ACC112 (cell line): ENCODE measurements around the gene EDC4.
A peak's percentile ranks its signal among the peaks of the same experiment; 100 is the strongest.

Source experiments
- H2AFZ ChIP-seq: fragments of 200-600 bp; sonication (generic); one replicate; pipeline ENCODE4 v1.6.0; 2017; ENCODE audit warnings: antibody characterized with exemption, low read length; ENCODE audit not compliant: unreplicated experiment
- H3K27ac ChIP-seq: fragments of 200-600 bp; sonication (generic); 2 replicates; pipeline ENCODE4 v1.5.1; 2014; ENCODE audit warnings: low read depth, mild to moderate bottlenecking, antibody characterized with exemption, low read length, moderate library complexity
- H3K27me3 ChIP-seq: fragments of 200-600 bp; sonication (generic); 2 replicates; pipeline ENCODE4 v1.6.1; 2014; ENCODE audit warnings: mild to moderate bottlenecking, antibody characterized with exemption, low read length, moderate library complexity, mixed read lengths; ENCODE audit not compliant: insufficient read depth
- H3K36me3 ChIP-seq: fragments of 200-600 bp; sonication (generic); 2 replicates; pipeline ENCODE4 v1.6.1; 2016; ENCODE audit warnings: mild to moderate bottlenecking, antibody characterized with exemption, low read length, moderate library complexity, mixed read lengths; ENCODE audit not compliant: insufficient read depth
- H3K4me1 ChIP-seq: fragments of 200-600 bp; sonication (generic); one replicate; pipeline ENCODE4 v1.6.1; 2016; ENCODE audit warnings: low read length, mixed read lengths; ENCODE audit not compliant: insufficient read depth, unreplicated experiment, control insufficient read depth
- H3K4me3 ChIP-seq: fragments of 200-600 bp; sonication (generic); 2 replicates; pipeline ENCODE4 v1.5.1; 2014; ENCODE audit warnings: mild to moderate bottlenecking, low read depth, low read length
- H3K79me2 ChIP-seq: fragments of 200-600 bp; sonication (generic); one replicate; pipeline ENCODE4 v1.6.0; 2016; ENCODE audit warnings: low read length; ENCODE audit not compliant: control insufficient read depth, unreplicated experiment, insufficient read depth

EDC4 gene

GRCh38 chr16:67865318-67865717 lies 7.5 kb upstream of the EDC4 start:
- no peak overlapping the region; the same call in 1 of the 2 replicates for H3K27ac ChIP-seq
- peaks cover 62% of the 10 kb centered on the region for H3K79me2 ChIP-seq
- no peaks in the 10 kb centered on the region; the same call in 1 of the 2 replicates for H3K36me3 ChIP-seq

DNA sequence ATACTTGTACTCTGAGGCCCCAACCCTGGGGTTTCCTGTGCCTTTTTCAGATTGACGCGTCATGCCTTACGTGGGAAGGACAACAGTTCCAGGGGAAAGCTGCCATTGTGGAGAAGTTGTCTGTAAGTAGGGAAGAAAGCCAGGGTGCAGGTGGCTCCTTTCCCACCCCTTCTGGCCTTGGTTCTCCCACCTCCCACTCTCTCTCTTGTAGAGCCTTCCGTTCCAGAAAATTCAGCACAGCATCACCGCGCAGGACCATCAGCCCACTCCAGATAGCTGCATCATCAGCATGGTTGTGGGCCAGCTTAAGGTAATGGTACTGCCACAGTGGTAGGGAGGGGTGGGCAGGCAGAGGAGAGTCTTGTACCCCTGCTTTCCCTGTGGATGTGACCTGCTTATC lies 4.6 kb upstream of the EDC4 start:
- Histone ChIP-seq H3K4me1 (peaks cover 12% of the 10 kb centered on the region), H3K36me3 (no peaks in the 10 kb centered on the region; the same call in 1 of the 2 replicates), H3K27ac (no peak overlapping the region), H3K4me3 (no peak overlapping the region), H3K27me3 (no peaks in the 10 kb centered on the region), H3K79me2 (peaks cover 38% of the 10 kb centered on the region), H2AFZ (no peak overlapping the region)

More at GRCh38 chr16:67865318-67865717, 7.5 kb upstream of the EDC4 start:
- H2AFZ ChIP-seq, result no peak overlapping the region
- H3K4me1 ChIP-seq, result peaks cover 35% of the 10 kb centered on the region
- no peaks in the 10 kb centered on the region for H3K27me3 ChIP-seq
- no peak overlapping the region for H3K4me3 ChIP-seq

DNA sequence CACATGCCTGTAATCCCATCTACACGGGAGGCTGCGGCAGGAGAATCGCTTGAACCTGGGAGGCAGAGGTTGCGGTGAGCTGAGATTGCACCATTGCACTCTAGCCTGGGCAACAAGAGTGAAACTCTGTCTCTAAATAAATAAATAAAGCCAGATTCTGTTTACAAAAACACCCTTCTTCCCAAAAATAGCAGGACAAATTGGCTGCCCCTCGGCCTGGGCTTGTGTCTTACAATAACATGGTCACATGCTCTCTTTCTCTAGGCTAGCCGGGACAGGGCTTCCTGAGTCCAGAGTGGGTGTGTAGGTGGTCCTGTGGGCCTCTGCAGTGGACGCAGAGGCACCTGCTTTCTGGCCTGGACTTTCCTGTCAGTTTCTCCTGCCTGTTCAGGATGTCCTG lies 3.2 kb upstream of the EDC4 start:
- H3K79me2 ChIP-seq, result peaks cover 39% of the 10 kb centered on the region
- H2AFZ ChIP-seq, result no peak overlapping the region
- H3K4me1 ChIP-seq, result peaks cover 13% of the 10 kb centered on the region
- H3K4me3 ChIP-seq, result no peak overlapping the region
- H3K27me3 ChIP-seq, result no peaks in the 10 kb centered on the region
- H3K36me3 ChIP-seq, result no peaks in the 10 kb centered on the region; the same call in 1 of the 2 replicates
- no peak overlapping the region for H3K27ac ChIP-seq

- no peak overlapping the region for H3K27ac ChIP-seq
- peaks cover 42% of the 10 kb centered on the region for H3K79me2 ChIP-seq
- H3K27me3 ChIP-seq, result no peaks in the 10 kb centered on the region
- H3K4me3 ChIP-seq, result no peak overlapping the region
- no peak overlapping the region for H2AFZ ChIP-seq
- peaks cover 14% of the 10 kb centered on the region for H3K4me1 ChIP-seq
- H3K36me3 ChIP-seq, result no peaks in the 10 kb centered on the region
Measured at GRCh38 chr16:67871256-67871655, 1.6 kb upstream of the EDC4 start.

DNA sequence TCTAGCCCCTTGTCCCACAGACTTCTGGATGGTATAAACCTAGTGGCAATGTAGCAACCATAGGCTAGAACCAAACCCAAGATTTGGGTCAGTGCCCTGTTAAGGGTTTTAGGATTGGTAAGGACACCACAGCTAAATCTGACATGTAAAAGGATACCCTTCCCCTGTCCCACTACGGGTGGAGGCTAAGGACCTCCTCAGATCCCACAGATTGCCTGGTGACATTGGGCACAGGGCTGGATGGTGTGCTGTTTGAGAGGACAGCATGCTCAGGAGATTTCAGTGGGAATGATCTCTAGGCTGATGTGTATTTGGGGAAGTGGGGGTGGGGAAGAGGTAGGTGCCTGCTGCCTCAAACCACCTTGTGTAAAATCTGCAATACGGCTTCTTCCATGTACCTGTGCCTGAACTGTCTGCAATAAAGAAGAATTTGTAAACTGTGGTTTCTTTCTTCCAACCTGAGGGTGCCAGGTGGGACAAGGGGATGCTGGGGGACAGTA lies 671 bp upstream of the EDC4 start:
- Histone ChIP-seq H3K4me3 (peak overlapping the region; percentile 91; the same call in 1 of the 2 replicates), H2AFZ (no peak overlapping the region), H3K27me3 (no peaks in the 10 kb centered on the region), H3K79me2 (peaks cover 42% of the 10 kb centered on the region), H3K27ac (peak overlapping the region; percentile 46; the same call in 1 of the 2 replicates), H3K36me3 (no peaks in the 10 kb centered on the region), H3K4me1 (peaks cover 14% of the 10 kb centered on the region)

DNA sequence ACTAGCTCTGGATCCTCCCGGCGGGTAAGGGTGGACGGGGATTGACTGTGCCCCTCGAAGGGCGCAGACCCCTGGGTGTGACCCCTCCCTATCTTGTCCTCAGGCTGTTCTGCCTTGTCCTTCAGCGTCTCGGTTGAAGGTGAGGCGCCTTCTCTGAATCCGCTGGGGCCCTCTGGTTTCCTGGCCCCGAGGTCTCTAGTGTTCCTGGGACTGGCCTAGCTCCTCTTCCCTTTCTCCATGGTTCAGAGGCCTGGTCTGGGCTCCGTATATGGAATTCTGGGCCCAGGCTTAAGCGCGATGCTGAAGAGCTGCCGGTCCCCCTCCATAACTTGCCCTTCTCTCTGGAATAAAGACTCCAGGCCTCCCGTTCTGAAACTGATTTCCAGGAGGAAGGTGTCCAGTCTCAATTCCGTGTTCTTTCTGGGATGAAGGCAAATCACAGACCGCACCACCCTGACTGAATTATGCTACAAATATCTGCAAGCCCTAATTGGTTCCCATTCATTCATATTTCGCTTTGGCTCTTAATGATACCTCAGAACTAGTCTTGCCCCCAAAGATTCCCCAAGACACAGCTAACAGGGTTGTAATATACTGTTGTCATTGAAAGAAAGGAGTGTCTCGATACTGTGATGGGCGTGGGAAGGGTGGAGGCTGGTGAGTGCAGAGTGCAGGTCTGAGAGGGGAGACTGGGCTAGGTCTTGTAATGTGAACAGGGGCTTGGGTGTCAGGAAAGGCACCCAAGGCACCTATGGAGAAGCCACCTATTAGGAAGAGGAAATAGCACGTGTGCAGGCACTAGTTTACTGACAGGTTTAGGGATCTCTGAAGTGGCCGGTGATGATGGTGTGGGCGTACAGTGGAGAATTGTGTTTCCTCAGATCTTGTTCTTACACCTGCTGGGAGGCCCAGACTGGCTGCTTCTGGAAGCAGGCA lies 851 bp downstream of the EDC4 start:
- no peaks in the 10 kb centered on the region for H3K27me3 ChIP-seq
- H3K36me3 ChIP-seq, result no peaks in the 10 kb centered on the region
- peak overlapping the region; percentile 91 for H3K4me3 ChIP-seq
- peak overlapping the region; percentile 40; the same call in 1 of the 2 replicates for H3K27ac ChIP-seq
- H2AFZ ChIP-seq, result peak overlapping the region; percentile 30
- H3K79me2 ChIP-seq, result peaks cover 38% of the 10 kb centered on the region
- peaks cover 14% of the 10 kb centered on the region for H3K4me1 ChIP-seq

DNA sequence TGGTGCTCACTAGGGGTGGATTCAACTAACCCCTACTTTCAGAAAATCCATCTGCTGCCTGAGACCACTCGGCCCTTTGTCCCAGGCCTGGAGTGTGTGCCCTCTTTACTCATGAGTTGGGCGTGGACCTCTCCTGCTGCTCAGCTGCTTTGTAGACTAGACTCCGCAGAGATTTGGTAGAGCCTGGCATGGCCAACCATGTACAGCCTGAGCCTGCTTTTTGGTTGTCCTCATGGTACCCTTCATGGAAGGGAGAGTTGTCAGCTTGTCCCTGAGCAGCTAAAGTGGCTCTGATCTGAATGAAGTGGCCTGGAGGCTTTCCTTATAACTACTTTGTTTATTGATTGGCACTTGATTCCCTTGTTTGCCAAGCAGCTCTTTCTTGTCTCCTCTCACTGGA lies 1.5 kb downstream of the EDC4 start:
- Histone ChIP-seq H3K79me2 (peaks cover 38% of the 10 kb centered on the region), H3K27ac (no peak overlapping the region)

DNA sequence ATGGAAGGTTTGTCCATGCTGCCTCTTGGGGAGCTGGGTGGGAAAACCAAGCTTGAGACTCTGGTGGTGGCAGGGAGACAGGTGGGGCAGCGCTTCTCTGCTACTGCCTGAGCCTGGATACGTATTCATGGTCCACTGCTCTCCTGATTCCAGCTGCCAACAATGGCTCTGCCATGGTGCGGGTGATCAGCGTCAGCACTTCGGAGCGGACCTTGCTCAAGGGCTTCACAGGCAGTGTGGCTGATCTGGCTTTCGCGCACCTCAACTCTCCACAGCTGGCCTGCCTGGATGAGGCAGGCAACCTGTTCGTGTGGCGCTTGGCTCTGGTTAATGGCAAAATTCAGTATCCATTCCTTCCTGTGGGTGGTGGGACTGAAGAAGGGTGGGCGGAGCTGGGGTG lies 4.2 kb downstream of the EDC4 start:
- Histone ChIP-seq H3K27ac (no peak overlapping the region), H3K79me2 (peaks cover 38% of the 10 kb centered on the region), H2AFZ (no peak overlapping the region), H3K27me3 (no peaks in the 10 kb centered on the region), H3K36me3 (peaks cover 9% of the 10 kb centered on the region; the same call in 1 of the 2 replicates), H3K4me1 (peaks cover 14% of the 10 kb centered on the region), H3K4me3 (no peak overlapping the region)

More for the DNA sequence above, 1.5 kb downstream of the EDC4 start:
- Histone ChIP-seq H3K4me3 (peak overlapping the region; percentile 91), H2AFZ (no peak overlapping the region), H3K27me3 (no peaks in the 10 kb centered on the region), H3K36me3 (no peaks in the 10 kb centered on the region), H3K4me1 (peaks cover 14% of the 10 kb centered on the region)

- H3K4me3 ChIP-seq, result no peak overlapping the region
- H3K27ac ChIP-seq, result no peak overlapping the region
- H3K36me3 ChIP-seq, result peaks cover 9% of the 10 kb centered on the region; the same call in 1 of the 2 replicates
- no peaks in the 10 kb centered on the region for H3K27me3 ChIP-seq
- H2AFZ ChIP-seq, result no peak overlapping the region
- peaks cover 35% of the 10 kb centered on the region for H3K79me2 ChIP-seq
- H3K4me1 ChIP-seq, result peaks cover 9% of the 10 kb centered on the region
Measured at GRCh38 chr16:67878232-67878631, 5.4 kb downstream of the EDC4 start.

DNA sequence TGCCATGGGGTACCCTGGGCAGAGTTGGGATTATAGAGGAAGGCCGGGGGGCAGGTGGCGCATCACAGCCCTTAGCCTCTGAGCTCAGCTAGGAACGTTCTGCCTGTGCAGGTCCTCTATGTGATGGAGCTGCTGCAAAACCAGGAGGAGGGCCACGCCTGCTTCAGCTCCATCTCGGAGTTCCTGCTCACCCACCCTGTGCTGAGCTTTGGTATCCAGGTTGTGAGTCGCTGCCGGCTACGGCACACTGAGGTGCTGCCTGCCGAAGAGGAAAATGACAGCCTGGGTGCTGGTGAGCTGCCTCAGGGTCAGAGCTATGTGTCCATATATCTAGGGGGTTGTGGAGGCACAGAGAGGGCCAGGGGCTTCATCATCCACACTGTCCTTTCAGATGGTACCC lies 6.0 kb downstream of the EDC4 start:
- Histone ChIP-seq H3K27me3 (no peaks in the 10 kb centered on the region), H3K4me3 (no peak overlapping the region), H3K79me2 (peaks cover 29% of the 10 kb centered on the region), H3K4me1 (peaks cover 9% of the 10 kb centered on the region), H3K27ac (no peak overlapping the region), H3K36me3 (peaks cover 9% of the 10 kb centered on the region; the same call in 1 of the 2 replicates), H2AFZ (no peak overlapping the region)
